ENCODE data around the gene PGA5.
"Not testable (repeated sequence)": the region's sequence is repeated elsewhere in the genome, so short reads cannot be mapped to it uniquely, and the experiment has no call there.

DNA sequence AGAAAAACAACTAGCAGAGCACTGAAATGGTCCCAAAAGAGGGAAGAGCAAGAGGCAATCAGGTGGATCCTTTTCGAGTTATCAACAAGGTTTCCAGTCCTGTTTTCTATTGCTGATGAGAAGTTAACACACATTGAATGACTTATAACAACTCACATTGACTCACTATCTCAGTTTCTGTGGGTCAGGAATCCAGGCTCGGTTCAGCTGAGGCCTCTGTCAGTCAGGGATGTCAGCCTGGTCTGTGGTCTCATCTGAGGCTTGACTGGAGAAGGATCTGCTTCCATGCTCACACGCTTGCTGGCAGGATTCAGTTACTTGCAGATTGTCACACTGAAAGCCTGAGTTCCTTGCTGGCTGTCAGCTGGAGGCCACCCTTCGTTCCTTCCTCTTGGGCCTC lies 22.7 kb upstream of the PGA5 start:
- TF ChIP-seq, protein P1, sequence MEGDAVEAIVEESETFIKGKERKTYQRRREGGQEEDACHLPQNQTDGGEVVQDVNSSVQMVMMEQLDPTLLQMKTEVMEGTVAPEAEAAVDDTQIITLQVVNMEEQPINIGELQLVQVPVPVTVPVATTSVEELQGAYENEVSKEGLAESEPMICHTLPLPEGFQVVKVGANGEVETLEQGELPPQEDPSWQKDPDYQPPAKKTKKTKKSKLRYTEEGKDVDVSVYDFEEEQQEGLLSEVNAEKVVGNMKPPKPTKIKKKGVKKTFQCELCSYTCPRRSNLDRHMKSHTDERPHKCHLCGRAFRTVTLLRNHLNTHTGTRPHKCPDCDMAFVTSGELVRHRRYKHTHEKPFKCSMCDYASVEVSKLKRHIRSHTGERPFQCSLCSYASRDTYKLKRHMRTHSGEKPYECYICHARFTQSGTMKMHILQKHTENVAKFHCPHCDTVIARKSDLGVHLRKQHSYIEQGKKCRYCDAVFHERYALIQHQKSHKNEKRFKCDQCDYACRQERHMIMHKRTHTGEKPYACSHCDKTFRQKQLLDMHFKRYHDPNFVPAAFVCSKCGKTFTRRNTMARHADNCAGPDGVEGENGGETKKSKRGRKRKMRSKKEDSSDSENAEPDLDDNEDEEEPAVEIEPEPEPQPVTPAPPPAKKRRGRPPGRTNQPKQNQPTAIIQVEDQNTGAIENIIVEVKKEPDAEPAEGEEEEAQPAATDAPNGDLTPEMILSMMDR (IDR thresholded peaks at IDR 0.05; ENCODE audit: insufficient read depth, low read length, poor library complexity, severe bottlenecking), result not testable (repeated sequence)
- not testable (repeated sequence) for TF ChIP-seq EZH2phosphoT487 (conservative IDR thresholded peaks at IDR 0.05; ENCODE audit: low read length)

Data from SU-DHL-6 (cell line).